ENCODE data around the gene C19orf47. TPM values are rescaled to one million over a fixed set of nuclear protein-coding genes. Genes with fewer than 3 reads are reported as not detected.

Gene C19orf47
- total and polyA plus RNA-seq, 2 donors (not counting 1 experiment from before 2014, with no cell fraction given): 5.1 to 9.1 TPM

- peak overlapping the region; percentile 37 for H3K9ac ChIP-seq (ENCODE audit: insufficient read depth, low read length)
- no peaks in the 10 kb centered on the region for H3K27me3 ChIP-seq (ENCODE audit: control insufficient read depth, insufficient read depth, low read length)
- no peaks in the 10 kb centered on the region for H3K9me3 ChIP-seq (ENCODE audit: control insufficient read depth, insufficient read depth, low read depth, low read length)
- TF ChIP-seq CTCF (conservative IDR thresholded peaks at IDR 0.05 in 1 of 2, IDR thresholded peaks at IDR 0.05 in 1 of 2; ENCODE audit: low read depth in 1 of 2, low read length in 2 of 2) (no peak), EZH2 (IDR thresholded peaks at IDR 0.05; ENCODE audit: low read length, missing control alignments) (no peak)
- peak overlapping the region; percentile 38 to 67 (median 49) for H3K4me3 ChIP-seq (replicated peaks in 1 of 4; ENCODE audit: control extremely low read depth in 1 of 4, insufficient read depth in 1 of 4, low read depth in 3 of 4, low read length in 4 of 4)
- no peaks in the 10 kb centered on the region for H4K20me1 ChIP-seq (ENCODE audit: control insufficient read depth, extremely low read depth, insufficient read depth, low read length)
- peak; percentile 61 to 75 for DNase-seq (ENCODE audit: low read depth in 2 of 2)
- peaks cover 5% of the 10 kb centered on the region for H3K36me3 ChIP-seq (ENCODE audit: control insufficient read depth, insufficient read depth, low read length)
- no peak overlapping the region for H3K27ac ChIP-seq (ENCODE audit: insufficient read depth, low read length)
- no peaks in the 10 kb centered on the region for H3K79me2 ChIP-seq (ENCODE audit: control insufficient read depth, insufficient read depth, low read length)
- peak overlapping the region; percentile 86 for H2AFZ ChIP-seq (ENCODE audit: low read length)
- peak overlapping the region; percentile 95 for H3K4me2 ChIP-seq (ENCODE audit: extremely low read depth, insufficient read depth, low read length)
- H3K4me1 ChIP-seq (ENCODE audit: control insufficient read depth, extremely low read depth, insufficient read depth, low read length): no peaks in the 10 kb centered on the region
These were observed 17.6 kb upstream of the C19orf47 start for GRCh38 chr19:40365613-40366401.

GRCh38 chr19:40365010-40365409 is 16.8 kb upstream of the C19orf47 start:
- Histone ChIP-seq H2AFZ (ENCODE audit: low read length) (no peak overlapping the region), H3K27ac (ENCODE audit: insufficient read depth, low read length) (no peak overlapping the region), H4K20me1 (ENCODE audit: control insufficient read depth, extremely low read depth, insufficient read depth, low read length) (no peaks in the 10 kb centered on the region), H3K36me3 (ENCODE audit: control insufficient read depth, insufficient read depth, low read length) (peaks cover 4% of the 10 kb centered on the region), H3K27me3 (ENCODE audit: control insufficient read depth, insufficient read depth, low read length) (no peaks in the 10 kb centered on the region), H3K9me3 (ENCODE audit: control insufficient read depth, insufficient read depth, low read depth, low read length) (no peaks in the 10 kb centered on the region), H3K79me2 (ENCODE audit: control insufficient read depth, insufficient read depth, low read length) (no peaks in the 10 kb centered on the region), H3K4me3 (replicated peaks in 1 of 4; ENCODE audit: control extremely low read depth in 1 of 4, insufficient read depth in 1 of 4, low read depth in 3 of 4, low read length in 4 of 4) (peak overlapping the region in 1 of 4 experiments; percentile 59), H3K4me2 (ENCODE audit: extremely low read depth, insufficient read depth, low read length) (no peak overlapping the region), H3K9ac (ENCODE audit: insufficient read depth, low read length) (peak overlapping the region; percentile 37), H3K4me1 (ENCODE audit: control insufficient read depth, extremely low read depth, insufficient read depth, low read length) (no peaks in the 10 kb centered on the region)
- DNase-seq (ENCODE audit: low read depth in 2 of 2): no peak
- TF ChIP-seq CTCF (conservative IDR thresholded peaks at IDR 0.05 in 1 of 2, IDR thresholded peaks at IDR 0.05 in 1 of 2; ENCODE audit: low read depth in 1 of 2, low read length in 2 of 2) (no peak), EZH2 (IDR thresholded peaks at IDR 0.05; ENCODE audit: low read length, missing control alignments) (no peak)

GRCh38 chr19:40363069-40363468 is 14.9 kb upstream of the C19orf47 start:
- Histone ChIP-seq H3K27ac (ENCODE audit: insufficient read depth, low read length) (no peak overlapping the region), H2AFZ (ENCODE audit: low read length) (no peak overlapping the region), H3K4me1 (ENCODE audit: control insufficient read depth, extremely low read depth, insufficient read depth, low read length) (no peaks in the 10 kb centered on the region), H3K36me3 (ENCODE audit: control insufficient read depth, insufficient read depth, low read length) (peaks cover 3% of the 10 kb centered on the region), H3K27me3 (ENCODE audit: control insufficient read depth, insufficient read depth, low read length) (no peaks in the 10 kb centered on the region), H4K20me1 (ENCODE audit: control insufficient read depth, extremely low read depth, insufficient read depth, low read length) (no peaks in the 10 kb centered on the region), H3K9me3 (ENCODE audit: control insufficient read depth, insufficient read depth, low read depth, low read length) (no peaks in the 10 kb centered on the region), H3K9ac (ENCODE audit: insufficient read depth, low read length) (no peak overlapping the region), H3K4me3 (replicated peaks in 1 of 4; ENCODE audit: control extremely low read depth in 1 of 4, insufficient read depth in 1 of 4, low read depth in 3 of 4, low read length in 4 of 4) (no peak overlapping the region), H3K79me2 (ENCODE audit: control insufficient read depth, insufficient read depth, low read length) (no peaks in the 10 kb centered on the region), H3K4me2 (ENCODE audit: extremely low read depth, insufficient read depth, low read length) (no peak overlapping the region)
- TF ChIP-seq EZH2 (IDR thresholded peaks at IDR 0.05; ENCODE audit: low read length, missing control alignments): no peak
- no peak for DNase-seq (ENCODE audit: low read depth in 2 of 2)

Data from fibroblast of lung (primary cell).